ENCODE measurements around the gene RPS14. TPM values are rescaled to one million over a fixed set of nuclear protein-coding genes. Genes with fewer than 3 reads are reported as not detected.

The RPS14 gene
- total and polyA plus RNA-seq, 10 of the 15 experiments (the other 5 are each of a cell fraction or from before 2014, with no cell fraction given), result 2,295 to 4,047 (median 2,787) TPM

GRCh38 chr5:150409638-150410523, 39.7 kb downstream of the RPS14 start (continued):
- TF ChIP-seq, protein P1, sequence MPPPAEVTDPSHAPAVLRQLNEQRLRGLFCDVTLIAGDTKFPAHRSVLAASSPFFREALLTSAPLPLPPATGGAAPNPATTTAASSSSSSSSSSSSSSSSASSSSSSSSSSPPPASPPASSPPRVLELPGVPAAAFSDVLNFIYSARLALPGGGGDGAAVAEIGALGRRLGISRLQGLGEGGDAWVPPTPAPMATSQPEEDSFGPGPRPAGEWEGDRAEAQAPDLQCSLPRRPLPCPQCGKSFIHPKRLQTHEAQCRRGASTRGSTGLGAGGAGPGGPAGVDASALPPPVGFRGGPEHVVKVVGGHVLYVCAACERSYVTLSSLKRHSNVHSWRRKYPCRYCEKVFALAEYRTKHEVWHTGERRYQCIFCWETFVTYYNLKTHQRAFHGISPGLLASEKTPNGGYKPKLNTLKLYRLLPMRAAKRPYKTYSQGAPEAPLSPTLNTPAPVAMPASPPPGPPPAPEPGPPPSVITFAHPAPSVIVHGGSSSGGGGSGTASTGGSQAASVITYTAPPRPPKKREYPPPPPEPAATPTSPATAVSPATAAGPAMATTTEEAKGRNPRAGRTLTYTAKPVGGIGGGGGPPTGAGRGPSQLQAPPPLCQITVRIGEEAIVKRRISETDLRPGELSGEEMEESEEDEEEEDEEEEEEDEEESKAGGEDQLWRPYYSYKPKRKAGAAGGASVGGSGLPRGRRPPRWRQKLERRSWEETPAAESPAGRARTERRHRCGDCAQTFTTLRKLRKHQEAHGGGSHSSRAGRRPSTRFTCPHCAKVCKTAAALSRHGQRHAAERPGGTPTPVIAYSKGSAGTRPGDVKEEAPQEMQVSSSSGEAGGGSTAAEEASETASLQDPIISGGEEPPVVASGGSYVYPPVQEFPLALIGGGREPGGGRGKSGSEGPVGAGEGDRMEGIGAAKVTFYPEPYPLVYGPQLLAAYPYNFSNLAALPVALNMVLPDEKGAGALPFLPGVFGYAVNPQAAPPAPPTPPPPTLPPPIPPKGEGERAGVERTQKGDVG (CRISPR knock-in tag; IDR thresholded peaks at IDR 0.05), result peak; percentile 65
- TF ChIP-seq POLR2A (IDR thresholded peaks at IDR 0.05; ENCODE audit: low read depth, low read length), result peak; percentile 89
- 0 out of 2 replicates have a peak, but pooled peaks have one; percentile 13 for TF ChIP-seq ZNF384 (IDR thresholded peaks at IDR 0.05; ENCODE audit: borderline replicate concordance, low read depth, low read length)
- peak; percentile 99 for TF ChIP-seq RFX5 (IDR thresholded peaks at IDR 0.05; ENCODE audit: low read depth, low read length)
- TF ChIP-seq NBN (IDR thresholded peaks at IDR 0.05), result peak; percentile 37; the same call in 1 of the 2 replicates
- TF ChIP-seq, protein P2, sequence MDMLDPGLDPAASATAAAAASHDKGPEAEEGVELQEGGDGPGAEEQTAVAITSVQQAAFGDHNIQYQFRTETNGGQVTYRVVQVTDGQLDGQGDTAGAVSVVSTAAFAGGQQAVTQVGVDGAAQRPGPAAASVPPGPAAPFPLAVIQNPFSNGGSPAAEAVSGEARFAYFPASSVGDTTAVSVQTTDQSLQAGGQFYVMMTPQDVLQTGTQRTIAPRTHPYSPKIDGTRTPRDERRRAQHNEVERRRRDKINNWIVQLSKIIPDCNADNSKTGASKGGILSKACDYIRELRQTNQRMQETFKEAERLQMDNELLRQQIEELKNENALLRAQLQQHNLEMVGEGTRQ (IDR thresholded peaks at IDR 0.05; ENCODE audit: borderline replicate concordance, low read depth, low read length), result no peak
- no peak for TF ChIP-seq KLF5 (IDR thresholded peaks at IDR 0.05; ENCODE audit: partially characterized antibody)
- TF ChIP-seq, protein P3, sequence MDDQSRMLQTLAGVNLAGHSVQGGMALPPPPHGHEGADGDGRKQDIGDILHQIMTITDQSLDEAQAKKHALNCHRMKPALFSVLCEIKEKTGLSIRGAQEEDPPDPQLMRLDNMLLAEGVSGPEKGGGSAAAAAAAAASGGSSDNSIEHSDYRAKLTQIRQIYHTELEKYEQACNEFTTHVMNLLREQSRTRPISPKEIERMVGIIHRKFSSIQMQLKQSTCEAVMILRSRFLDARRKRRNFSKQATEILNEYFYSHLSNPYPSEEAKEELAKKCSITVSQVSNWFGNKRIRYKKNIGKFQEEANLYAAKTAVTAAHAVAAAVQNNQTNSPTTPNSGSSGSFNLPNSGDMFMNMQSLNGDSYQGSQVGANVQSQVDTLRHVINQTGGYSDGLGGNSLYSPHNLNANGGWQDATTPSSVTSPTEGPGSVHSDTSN (IDR thresholded peaks at IDR 0.05; ENCODE audit: insufficient replicate concordance, low read depth, low read length), result peak; percentile 49
- TF ChIP-seq ZNF217 (IDR thresholded peaks at IDR 0.05), result no peak
- no peak for TF ChIP-seq RUNX3 (IDR thresholded peaks at IDR 0.05; ENCODE audit: low read length)
- TF ChIP-seq, protein P4, sequence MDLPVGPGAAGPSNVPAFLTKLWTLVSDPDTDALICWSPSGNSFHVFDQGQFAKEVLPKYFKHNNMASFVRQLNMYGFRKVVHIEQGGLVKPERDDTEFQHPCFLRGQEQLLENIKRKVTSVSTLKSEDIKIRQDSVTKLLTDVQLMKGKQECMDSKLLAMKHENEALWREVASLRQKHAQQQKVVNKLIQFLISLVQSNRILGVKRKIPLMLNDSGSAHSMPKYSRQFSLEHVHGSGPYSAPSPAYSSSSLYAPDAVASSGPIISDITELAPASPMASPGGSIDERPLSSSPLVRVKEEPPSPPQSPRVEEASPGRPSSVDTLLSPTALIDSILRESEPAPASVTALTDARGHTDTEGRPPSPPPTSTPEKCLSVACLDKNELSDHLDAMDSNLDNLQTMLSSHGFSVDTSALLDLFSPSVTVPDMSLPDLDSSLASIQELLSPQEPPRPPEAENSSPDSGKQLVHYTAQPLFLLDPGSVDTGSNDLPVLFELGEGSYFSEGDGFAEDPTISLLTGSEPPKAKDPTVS (IDR thresholded peaks at IDR 0.05; ENCODE audit: low read depth, low read length), result no peak
- peak; percentile 71; the same call in 1 of the 2 replicates for TF ChIP-seq TCF3 (IDR thresholded peaks at IDR 0.05; ENCODE audit: borderline replicate concordance, insufficient read depth, low read depth, low read length)
- TF ChIP-seq TCF7 (IDR thresholded peaks at IDR 0.05; ENCODE audit: borderline replicate concordance), result no peak
- TF ChIP-seq, protein P5, sequence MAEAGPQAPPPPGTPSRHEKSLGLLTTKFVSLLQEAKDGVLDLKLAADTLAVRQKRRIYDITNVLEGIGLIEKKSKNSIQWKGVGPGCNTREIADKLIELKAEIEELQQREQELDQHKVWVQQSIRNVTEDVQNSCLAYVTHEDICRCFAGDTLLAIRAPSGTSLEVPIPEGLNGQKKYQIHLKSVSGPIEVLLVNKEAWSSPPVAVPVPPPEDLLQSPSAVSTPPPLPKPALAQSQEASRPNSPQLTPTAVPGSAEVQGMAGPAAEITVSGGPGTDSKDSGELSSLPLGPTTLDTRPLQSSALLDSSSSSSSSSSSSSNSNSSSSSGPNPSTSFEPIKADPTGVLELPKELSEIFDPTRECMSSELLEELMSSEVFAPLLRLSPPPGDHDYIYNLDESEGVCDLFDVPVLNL (IDR thresholded peaks at IDR 0.05; ENCODE audit: low read depth, low read length), result no peak
- peak; percentile 70 for TF ChIP-seq HDAC6 (IDR thresholded peaks at IDR 0.05; ENCODE audit: unreplicated experiment)
- TF ChIP-seq NR2F1 (conservative IDR thresholded peaks at IDR 0.05), result 0 out of 2 replicates have a peak, but pooled peaks have one; percentile 5
- 0 out of 3 replicates have a peak, but pooled peaks of 1 of the 2 experiments have one; percentile 41 for TF ChIP-seq EGR1 (IDR thresholded peaks at IDR 0.05; ENCODE audit: borderline replicate concordance in 1 of 2, low read depth in 2 of 2, low read length in 2 of 2)
- TF ChIP-seq, protein P6, sequence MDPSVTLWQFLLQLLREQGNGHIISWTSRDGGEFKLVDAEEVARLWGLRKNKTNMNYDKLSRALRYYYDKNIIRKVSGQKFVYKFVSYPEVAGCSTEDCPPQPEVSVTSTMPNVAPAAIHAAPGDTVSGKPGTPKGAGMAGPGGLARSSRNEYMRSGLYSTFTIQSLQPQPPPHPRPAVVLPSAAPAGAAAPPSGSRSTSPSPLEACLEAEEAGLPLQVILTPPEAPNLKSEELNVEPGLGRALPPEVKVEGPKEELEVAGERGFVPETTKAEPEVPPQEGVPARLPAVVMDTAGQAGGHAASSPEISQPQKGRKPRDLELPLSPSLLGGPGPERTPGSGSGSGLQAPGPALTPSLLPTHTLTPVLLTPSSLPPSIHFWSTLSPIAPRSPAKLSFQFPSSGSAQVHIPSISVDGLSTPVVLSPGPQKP (IDR thresholded peaks at IDR 0.05; ENCODE audit: low read depth, low read length), result no peak
- no peak for TF ChIP-seq FOXM1 (IDR thresholded peaks at IDR 0.05; ENCODE audit: low read depth, low read length)

All from GM12878 (cell line).